Vagina (tissue), 2 donors: ENCODE measurements around the gene SREK1.

Source experiments
- CTCF ChIP-seq, 3 experiments: fragments of 450-650 bp in 2 of 3; fragments of 200-600 bp in 1 of 3; sonication (generic) in 1 of 3; IDR thresholded peaks; one replicate each; pipeline ENCODE4 v1.5.1; 2017 to 2019; ENCODE audit warnings: antibody characterized with exemption in 3 of 3, mild to moderate bottlenecking in 2 of 3, moderate library complexity in 2 of 3
- POLR2A ChIP-seq, 2 donors: fragments of 450-650 bp; IDR thresholded peaks; one replicate each; pipeline ENCODE4 v1.6.1; 2017; ENCODE audit warnings: antibody characterized with exemption in 2 of 2, mild to moderate bottlenecking in 2 of 2, moderate library complexity in 2 of 2
- POLR2AphosphoS5 ChIP-seq, 2 donors: sonication (generic); formaldehyde crosslinking; IDR thresholded peaks; one replicate each; pipeline ENCODE4 v1.9.0; 2017; ENCODE audit warnings: antibody characterized with exemption in 2 of 2, mild to moderate bottlenecking in 2 of 2, low read depth in 1 of 2; ENCODE audit not compliant: insufficient read depth in 1 of 2

GRCh38 chr5:66136053-66136452, 8.0 kb upstream of the SREK1 start:
- TF ChIP-seq CTCF (IDR thresholded peaks at IDR 0.05): no peak
- TF ChIP-seq POLR2A (IDR thresholded peaks at IDR 0.05): no peak
- no peak for TF ChIP-seq POLR2AphosphoS5 (IDR thresholded peaks at IDR 0.05; ENCODE audit: insufficient read depth in 1 of 2, low read depth in 1 of 2)
